ENCODE measurements around the gene PRKCH. TPM values are rescaled to one million over a fixed set of nuclear protein-coding genes. Genes with fewer than 3 reads are reported as not detected.
"Not testable (repeated sequence)": the region's sequence is repeated elsewhere in the genome, so short reads cannot be mapped to it uniquely, and the experiment has no call there.

Gene PRKCH
- total RNA-seq, 1 donor from 2014 or later: 14.5 TPM

DNA sequence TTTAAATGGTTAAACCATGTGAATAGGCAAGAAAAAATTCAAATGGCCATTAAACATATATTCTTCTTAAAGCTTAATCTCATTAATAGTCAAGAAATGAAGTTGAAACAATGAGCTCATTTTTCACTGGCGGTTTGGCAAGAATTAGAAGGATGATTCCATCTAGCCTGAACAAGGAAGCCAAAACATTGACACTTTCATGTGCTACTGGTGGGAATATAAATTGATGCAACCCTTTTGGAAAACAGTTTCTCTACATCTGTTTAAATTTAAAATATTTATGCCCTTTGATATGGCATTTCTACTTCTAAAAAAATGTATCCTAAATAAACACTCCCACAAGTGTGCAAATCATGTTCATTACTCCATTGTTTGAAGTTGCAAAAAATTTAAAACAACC, 199.2 kb downstream of the PRKCH start:
- ATAC-seq (ENCODE audit: poor library complexity): no peak
- intact Hi-C loops (cut with DNase I): loop anchor here (10.0 kb wide), 1 partner anchor 46 kb away; no protein-coding TSS in a partner anchor
- no peak for DNase-seq

GRCh38 chr14:61521773-61522172, 200.4 kb downstream of the PRKCH start:
- ATAC-seq (ENCODE audit: poor library complexity): no peak
- intact Hi-C loops (cut with DNase I): loop anchor here (10.0 kb wide), 1 partner anchor 47 kb away; no protein-coding TSS in a partner anchor

DNA sequence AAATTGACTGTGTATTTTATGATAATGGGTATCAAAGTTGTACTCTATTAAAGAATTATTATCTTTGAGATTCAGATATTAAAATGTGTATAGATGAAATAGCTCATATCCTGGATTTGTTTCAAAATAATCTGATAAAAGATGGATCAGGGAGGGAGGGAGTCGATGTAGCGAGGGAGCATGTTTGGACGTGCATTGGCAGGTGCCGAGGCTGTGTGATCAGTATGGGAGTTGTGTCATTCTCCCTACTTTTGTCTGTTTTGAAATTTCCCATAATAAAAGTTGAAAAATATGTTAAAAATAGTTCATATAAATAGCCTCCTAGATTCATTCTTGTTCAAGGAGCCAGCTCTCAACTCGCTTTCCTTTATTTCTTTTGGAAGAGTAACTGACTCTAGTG, 202.4 kb downstream of the PRKCH start:
- DNase-seq: no peak
- no peak for ATAC-seq (ENCODE audit: poor library complexity)
- intact Hi-C loops (cut with DNase I): loop anchor here (10.0 kb wide), 1 partner anchor 49 kb away; no protein-coding TSS in a partner anchor

More at GRCh38 chr14:61521773-61522172, 200.4 kb downstream of the PRKCH start:
- DNase-seq: no peak

DNA sequence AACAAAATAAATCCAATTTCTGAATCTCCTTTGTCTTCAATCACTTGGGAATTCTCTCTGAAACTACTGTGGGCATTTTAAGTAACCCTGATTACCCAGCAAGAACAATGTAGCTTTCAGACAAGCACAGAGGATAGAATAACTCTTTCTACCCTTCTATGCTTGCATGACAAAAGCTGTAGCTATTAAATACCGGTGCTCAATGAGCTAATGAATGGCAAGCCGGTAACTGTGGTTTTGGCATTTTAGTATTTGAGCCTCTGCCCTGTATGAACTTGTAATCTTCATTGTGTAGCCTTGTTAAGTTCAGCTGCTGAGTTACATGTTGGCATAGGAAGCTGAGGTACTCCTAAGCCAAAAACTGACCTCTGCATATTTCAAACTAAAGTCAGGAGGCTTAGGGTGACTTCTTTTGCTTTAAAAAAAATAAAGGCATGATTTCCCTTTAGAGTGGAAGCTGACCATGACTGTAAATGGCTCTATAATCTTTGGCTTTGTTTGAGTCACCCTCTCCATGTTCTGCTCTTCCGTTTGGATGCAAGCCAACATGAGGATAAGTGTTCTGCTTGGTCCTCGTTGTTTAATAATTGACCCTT, 202.9 kb downstream of the PRKCH start:
- peak; percentile 6 for ATAC-seq (ENCODE audit: poor library complexity)
- DNase-seq: no peak
- intact Hi-C loops (cut with DNase I): loop anchor here (10.0 kb wide), 1 partner anchor 50 kb away; no protein-coding TSS in a partner anchor

GRCh38 chr14:61524936-61525292, 203.5 kb downstream of the PRKCH start:
- intact Hi-C loops (cut with DNase I): loop anchor here (10.0 kb wide), 1 partner anchor 50 kb away; no protein-coding TSS in a partner anchor
- DNase-seq: no peak
- ATAC-seq (ENCODE audit: poor library complexity): no peak

GRCh38 chr14:61525293-61526011, 204.1 kb downstream of the PRKCH start:
- ATAC-seq (ENCODE audit: poor library complexity) (peak; percentile 80), DNase-seq (peak; percentile 75)
- intact Hi-C loops (cut with DNase I): loop anchor here (10.0 kb wide), 1 partner anchor 51 kb away; no protein-coding TSS in a partner anchor

DNA sequence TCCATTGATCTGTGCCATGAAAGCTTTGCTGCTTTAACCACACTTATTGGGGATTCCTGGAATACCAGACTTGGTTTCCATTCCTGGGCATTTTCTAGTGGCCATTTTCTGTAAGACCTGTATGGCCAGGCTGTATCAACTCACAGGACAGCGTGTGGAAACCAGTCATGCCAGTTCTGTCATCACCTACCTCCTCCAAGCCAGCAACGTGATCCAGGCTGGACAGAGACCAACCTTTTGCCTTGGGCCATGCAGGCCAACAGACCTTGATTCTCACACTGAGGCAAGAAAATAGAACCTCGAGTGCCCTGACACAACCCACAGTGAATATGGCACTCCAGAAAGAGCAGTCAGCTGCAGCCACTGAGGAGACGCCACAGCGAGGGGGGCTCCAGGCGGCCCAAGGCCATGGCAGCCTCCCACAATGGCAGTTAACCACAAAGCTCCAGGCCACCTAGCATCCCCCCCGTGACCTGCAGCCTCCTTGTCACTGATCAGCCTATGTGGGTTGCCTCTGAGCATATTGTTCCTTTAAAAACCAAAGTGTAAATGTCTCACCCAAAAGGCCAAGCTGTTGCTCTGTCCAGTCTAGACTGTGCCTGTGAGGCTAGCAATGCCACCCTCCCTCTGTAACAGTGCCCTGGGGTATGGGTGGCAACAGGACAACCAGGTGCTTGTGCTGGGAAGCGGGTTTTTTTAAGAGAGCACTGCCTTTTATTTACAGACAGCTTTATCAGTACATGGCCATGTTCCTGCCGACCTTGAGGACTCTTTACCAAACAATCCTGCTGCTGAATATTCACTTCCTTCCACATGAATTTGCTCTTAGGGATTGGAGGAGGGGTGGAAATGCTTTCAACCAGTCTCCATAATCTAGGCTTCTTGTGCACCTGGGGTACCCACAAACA, 205.3 kb downstream of the PRKCH start:
- intact Hi-C loops (cut with DNase I): loop anchor here (10.0 kb wide), 1 partner anchor 52 kb away; no protein-coding TSS in a partner anchor
- peak; percentile 72 for DNase-seq
- peak; percentile 89 for ATAC-seq (ENCODE audit: poor library complexity)

- ATAC-seq (ENCODE audit: poor library complexity) (no peak), DNase-seq (no peak)
- intact Hi-C loops (cut with DNase I): loop anchor here (10.0 kb wide), 1 partner anchor 53 kb away; no protein-coding TSS in a partner anchor
These were observed 206.1 kb downstream of the PRKCH start for GRCh38 chr14:61527325-61528100.

DNA sequence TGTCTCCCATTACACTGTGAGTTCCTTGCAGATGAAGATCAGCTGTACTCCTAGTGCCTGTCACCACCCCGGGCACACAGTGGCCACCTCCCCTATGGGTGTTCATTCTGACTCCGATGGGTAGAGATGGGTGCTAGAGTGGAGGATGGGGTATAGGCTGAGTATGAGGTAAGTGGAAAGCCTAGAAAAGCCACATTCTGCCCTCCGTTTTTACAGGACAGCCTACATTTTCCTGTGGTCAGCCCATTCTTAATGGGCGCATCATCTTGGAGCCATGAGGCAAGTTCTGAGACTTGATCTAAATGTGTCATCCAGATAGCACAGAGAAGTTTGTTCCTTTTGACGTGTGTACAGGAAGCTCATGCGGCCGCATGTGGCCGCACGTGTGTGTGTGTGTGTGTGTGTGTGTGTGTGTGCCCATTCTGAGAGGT, 207.2 kb downstream of the PRKCH start:
- no peak for DNase-seq
- intact Hi-C loops (cut with DNase I): loop anchor here (10.0 kb wide), 1 partner anchor 54 kb away; no protein-coding TSS in a partner anchor
- ATAC-seq (ENCODE audit: poor library complexity): no peak

DNA sequence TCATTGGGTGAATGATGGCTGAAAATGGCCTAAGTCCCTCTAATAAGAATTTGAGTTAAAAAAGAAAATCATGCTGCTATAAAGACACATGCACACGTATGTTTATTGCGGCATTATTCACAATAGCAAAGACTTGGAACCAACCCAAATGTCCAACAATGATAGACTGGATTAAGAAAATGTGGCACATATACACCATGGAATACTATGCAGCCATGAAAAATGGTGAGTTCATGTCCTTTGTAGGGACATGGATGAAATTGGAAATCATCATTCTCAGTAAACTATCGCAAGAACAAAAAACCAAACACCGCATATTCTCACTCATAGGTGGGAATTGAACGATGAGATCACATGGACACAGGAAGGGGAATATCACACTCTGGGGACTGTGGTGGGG, 208.0 kb downstream of the PRKCH start:
- not testable (repeated sequence) for ATAC-seq (ENCODE audit: poor library complexity); DNase-seq
- intact Hi-C loops (cut with DNase I): loop anchor here (10.0 kb wide), 1 partner anchor 55 kb away; no protein-coding TSS in a partner anchor

GRCh38 chr14:61530296-61530695, 208.9 kb downstream of the PRKCH start:
- intact Hi-C loops (cut with DNase I): no loop called here
- ATAC-seq (ENCODE audit: poor library complexity) (no peak), DNase-seq (no peak)

- intact Hi-C loops (cut with DNase I): no loop called here
- DNase-seq (no peak), ATAC-seq (ENCODE audit: poor library complexity) (no peak)
These were observed 209.5 kb downstream of the PRKCH start for GRCh38 chr14:61530896-61531295.

DNA sequence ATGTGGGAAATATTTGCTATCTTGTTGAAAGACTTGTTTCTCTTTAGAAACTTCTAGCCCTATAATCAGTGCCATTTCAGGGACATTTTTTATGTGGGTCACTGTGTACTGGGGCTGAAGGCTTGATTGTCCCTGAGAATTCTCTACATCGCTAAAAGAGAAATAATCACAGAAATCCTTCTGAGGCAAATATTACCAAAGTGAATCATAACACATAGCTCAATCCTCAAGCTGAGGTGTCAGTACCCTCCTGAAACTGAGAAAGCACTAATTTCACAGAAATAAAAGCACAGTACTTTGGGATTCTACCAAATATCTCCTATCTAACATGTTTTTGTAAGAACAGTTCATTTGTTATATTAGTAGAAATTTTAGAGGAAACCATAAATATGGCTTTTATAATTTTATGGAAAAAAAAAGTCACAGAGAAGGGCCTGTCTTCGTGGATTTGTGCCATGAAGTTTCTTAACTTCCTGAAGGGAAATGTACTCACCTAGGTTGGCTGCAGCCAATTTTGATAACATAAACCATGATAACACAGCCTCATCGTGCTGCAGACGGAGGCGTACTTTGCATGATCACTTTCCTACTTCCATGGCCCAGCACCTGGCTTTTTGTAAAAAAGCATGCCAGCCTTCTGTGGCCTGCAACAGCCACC, 210.2 kb downstream of the PRKCH start:
- intact Hi-C loops (cut with DNase I): no loop called here
- no peak for DNase-seq
- ATAC-seq (ENCODE audit: poor library complexity): no peak

- DNase-seq: no peak
- intact Hi-C loops (cut with DNase I): no loop called here
These were observed 210.7 kb downstream of the PRKCH start for GRCh38 chr14:61532123-61532505.

GRCh38 chr14:61532763-61533162, 211.4 kb downstream of the PRKCH start:
- no peak for DNase-seq
- ATAC-seq (ENCODE audit: poor library complexity): no peak
- intact Hi-C loops (cut with DNase I): no loop called here

More at GRCh38 chr14:61532123-61532505, 210.7 kb downstream of the PRKCH start:
- ATAC-seq (ENCODE audit: poor library complexity): no peak

DNA sequence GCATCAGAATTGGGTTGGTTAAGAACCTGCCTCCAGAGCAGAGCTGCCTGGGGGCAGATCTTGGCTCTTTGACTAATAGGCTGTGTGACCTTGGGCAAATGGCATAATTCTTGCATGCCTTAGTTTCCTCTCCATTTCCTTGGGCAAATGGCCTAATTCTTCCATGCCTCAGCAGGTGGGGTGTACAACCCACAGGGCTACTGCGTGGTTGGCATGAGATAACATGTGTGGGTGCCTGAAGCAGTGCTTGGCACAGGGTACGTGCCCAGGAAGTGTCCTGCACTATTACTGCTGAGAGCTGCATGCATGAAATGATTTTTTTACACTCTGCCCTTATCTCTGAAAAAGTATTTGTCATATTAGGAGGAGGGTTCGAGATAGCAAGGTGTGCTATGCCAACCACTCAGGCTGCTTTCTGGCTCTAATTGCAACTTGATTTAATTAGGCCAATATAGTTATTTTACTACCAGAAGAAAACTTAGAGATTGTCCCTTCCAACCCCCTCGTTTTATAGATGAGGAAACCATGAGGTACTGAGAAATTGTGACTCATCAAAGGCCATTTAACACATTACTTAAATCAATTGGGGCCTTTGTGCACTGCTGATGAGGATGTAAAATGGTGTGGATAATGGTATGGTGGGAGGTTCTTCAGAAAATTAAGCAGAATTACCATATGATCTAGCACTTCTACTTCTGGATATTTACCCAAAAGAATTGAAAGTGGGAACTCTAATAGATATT, 212.3 kb downstream of the PRKCH start:
- ATAC-seq (ENCODE audit: poor library complexity) (peak; percentile 47), DNase-seq (no peak)
- intact Hi-C loops (cut with DNase I): no loop called here

DNA sequence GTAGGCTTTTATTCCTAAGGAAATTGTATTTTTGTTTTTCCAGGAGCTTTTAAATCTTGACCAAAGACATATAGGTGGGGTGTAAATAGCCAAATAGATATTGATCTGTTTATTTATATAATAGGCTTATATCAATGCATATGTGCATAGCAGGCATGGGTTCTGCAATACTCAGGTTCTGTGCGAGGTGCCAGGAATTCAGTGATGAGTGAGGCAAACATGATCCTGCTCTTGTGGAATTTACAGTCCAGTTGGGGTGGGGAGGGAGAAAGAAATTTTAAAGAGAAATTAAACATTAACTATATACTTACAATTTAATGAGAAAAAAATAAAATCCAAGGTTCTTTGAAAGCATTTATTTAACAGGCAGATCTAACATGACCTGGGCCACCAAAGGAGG, 213.7 kb downstream of the PRKCH start:
- no peak for ATAC-seq (ENCODE audit: poor library complexity)
- no peak for DNase-seq
- intact Hi-C loops (cut with DNase I): no loop called here
